GM18519 (cell line): ENCODE results near the gene BLOC1S5.
"Not testable (repeated sequence)": the region's sequence is repeated elsewhere in the genome, so short reads cannot be mapped to it uniquely, and the experiment has no call there.

ENCODE experiments used
- ATAC-seq: cut with Tn5 transposase; IDR thresholded peaks from one replicate; pipeline ENCODE4 v1.9.1; 2021; ENCODE audit warnings: mild to moderate bottlenecking, moderate library complexity; ENCODE audit not compliant: unreplicated experiment, low FRiP score

Gene BLOC1S5

DNA sequence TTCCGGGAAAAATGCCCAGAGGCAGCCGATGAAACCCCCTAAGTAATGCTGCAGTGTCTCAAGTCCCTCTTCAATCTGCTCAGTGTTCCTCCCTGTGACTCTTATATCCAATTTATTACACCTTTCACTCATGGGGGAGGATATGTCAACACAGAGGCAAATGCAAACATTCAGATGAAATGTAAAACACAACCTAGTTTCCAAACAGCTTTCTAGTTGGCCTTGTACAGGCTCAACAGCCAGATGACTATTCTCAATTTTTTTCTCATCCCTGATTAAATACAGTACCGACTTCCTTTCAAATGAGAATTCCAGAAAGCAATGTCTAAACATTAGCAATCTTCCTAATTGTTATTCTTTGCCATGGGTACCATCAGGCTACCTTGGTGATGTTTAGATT, 65.0 kb downstream of the BLOC1S5 start:
- no peak for ATAC-seq

DNA sequence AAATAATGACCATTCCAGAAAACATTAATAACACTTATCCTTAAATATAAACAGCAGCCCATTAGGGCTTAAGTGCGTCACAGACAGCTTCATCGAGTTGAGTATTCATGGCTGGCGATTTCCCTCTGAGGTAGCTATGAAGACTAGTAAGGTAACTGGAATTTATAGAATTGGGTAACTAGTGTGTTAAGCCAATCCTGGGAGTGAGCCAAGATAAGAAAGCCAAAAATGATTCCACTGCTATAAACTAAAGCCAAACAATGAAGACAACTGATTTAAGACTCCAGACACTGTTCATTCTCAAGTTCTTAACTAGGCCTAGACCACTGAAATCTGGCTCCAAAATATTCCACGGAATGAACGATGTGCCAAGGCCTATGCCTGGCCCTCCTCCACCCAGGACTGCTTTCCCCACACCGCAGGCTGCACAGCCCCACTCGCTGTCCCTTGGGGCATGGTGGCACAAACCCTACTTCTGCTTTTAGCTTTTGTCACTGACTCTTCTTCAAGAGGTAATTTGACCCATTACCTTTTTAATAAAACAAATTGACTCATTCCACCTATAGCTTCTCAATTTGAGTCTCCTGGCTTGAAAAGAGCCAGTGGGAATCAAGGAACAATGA, 66.0 kb downstream of the BLOC1S5 start:
- no peak for ATAC-seq

DNA sequence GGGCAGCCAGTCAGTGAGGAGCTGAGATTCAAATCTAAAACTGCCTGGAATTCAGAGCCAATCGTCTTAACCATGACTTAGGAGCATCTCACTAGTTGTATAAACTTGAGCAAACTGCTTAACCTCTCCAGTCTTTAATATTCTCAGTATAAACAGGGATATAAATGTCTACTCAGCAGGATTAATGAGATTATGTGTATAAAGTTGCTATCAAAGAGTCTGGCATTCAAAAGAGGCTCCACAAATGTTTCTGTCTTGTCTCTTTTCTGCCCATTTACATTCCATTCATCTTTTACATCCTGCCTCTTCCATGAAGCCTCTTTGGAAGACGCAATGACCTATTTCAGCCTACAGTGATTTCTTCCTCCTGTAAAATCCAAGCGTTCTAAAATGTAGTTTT, 66.9 kb downstream of the BLOC1S5 start:
- no peak for ATAC-seq

DNA sequence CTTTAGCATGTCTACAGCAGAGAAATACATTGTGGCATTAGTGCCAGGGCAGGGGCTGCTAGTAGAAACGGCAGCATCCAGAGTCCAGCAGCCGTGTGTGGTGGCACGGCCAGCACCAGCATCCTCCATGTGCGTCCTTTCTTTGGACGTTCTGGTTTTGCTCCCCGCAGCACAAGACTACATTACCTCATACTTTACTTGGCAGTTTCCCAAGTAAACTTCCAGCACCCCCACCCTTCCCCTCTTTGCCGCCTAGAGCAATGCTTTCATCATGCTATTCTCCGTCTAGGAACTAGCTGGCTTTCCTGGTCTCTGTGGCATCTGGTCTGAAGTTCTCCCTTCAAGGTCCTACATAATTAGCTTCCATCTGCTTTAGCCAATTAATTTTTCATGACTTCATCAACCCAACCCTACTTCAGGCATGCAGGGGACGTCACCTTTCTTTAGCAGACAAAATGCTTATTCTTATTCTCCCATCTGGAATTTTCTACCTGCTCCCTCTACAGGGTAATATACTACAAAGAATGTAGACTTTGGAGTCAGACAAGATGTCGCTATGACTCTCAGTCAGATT, 67.6 kb downstream of the BLOC1S5 start:
- ATAC-seq = no peak

DNA sequence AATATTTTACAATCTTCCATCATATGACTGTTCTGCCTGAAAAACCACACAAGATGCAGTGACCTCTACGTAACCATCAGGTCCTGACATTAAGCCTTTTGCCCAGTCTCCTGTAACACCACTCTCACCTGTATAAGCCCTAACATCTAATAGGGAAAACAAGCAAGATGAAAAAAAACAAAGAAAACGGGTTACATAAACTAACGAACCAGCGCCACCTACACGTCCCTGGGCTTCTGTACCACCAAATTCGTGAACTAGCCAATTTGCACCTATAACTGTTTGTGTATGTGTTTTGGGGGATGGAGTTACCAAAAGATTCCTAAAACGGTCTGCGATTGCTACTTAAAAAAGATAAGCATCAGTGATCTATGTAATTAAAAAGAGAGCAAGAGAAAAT, 70.2 kb downstream of the BLOC1S5 start:
- no peak for ATAC-seq

DNA sequence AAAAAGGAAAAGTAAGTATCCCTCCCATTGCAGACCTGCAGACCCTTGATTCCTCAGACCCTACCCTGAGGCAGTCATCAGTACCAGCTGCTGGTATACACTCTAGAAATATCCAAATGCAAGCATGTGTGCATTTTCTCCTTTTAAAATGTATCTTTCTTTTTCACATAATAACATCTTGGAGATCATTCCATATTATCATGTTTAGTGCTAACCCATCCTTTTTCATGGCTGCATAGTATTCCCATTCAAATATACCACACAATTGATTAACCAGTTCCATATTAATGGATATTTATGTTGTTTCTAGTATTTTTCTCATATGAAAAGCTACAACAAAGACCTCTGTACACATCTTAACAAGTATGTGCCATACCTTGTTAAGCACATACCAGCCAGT, 70.8 kb downstream of the BLOC1S5 start:
- ATAC-seq = no peak

DNA sequence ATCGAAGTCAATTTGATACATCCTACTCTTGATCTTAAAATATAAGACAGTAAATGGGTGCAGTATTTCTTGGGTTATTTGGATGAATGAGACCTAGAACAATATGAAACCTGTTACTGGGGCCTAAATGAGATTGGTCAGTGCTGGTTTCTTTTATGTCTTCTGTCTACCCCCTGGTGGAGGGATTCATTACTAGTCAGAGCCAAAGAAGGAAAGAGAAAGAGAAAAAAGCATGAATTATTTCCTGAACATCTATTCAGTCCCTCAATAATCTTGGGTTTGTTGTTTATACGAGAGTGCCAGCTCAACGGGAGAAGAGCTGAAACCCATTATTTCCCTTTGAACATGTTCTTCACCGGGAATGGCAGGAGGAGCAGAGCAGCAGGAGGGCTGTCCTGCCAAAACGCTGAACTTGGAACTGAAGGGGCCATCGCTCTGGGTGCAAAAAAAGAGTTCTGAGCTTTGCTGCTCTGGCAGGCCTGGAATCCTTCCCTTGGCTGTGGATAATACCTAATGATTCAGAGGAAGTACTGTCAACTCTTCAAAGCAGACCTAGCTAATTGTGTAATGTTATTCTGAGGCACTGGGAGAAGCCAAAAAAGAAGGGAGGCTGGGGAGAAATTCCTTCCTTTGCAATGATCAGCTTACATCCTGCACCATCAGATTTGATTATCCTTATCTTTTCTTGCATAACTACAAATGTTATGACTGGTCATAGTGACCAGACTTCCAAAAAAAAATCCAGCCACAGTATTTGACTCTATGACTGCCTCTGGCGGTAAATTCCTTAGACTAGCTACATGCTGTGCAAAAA, 72.0 kb downstream of the BLOC1S5 start:
- peak; percentile 69 for ATAC-seq

DNA sequence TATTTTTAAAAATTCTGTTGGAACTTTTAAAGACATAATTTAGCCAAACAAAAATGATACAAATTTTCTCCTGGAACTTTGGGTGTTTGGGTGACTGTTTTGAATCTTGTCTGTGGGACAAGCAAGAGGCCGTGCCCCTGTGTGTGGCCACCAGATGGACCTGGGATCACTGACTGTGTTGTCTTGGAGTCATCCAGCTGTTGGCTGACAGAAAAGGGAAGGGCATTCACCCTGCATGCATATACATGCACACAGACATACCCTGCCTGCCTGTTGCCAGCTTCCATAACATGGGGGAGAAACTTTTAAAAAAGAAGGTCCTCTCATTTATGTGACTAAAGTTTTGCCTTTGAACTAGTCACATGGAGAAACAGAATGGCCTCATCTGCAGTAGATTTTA, 72.7 kb downstream of the BLOC1S5 start:
- peak; percentile 16 for ATAC-seq

DNA sequence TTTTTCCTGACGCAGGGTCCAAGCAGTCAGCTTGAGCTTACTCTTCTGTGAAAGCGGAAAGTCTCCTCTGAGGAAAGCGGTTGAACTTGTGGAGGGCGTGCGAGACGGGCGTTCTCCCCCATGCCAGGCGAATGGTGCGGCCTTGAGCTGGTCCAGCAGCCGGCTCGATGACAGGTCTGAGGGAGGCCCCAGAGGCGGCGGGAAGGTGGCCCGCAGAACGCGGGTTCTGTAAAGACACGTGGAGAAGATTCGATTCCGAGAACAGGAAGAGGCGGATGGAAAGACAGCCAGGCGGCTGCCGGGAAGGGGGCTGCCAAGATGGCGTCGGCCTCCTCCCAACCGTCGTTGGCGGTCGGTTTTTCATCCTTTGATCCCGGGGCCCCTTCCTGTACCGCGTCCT, 78.0 kb downstream of the BLOC1S5 start:
- ATAC-seq = no peak

DNA sequence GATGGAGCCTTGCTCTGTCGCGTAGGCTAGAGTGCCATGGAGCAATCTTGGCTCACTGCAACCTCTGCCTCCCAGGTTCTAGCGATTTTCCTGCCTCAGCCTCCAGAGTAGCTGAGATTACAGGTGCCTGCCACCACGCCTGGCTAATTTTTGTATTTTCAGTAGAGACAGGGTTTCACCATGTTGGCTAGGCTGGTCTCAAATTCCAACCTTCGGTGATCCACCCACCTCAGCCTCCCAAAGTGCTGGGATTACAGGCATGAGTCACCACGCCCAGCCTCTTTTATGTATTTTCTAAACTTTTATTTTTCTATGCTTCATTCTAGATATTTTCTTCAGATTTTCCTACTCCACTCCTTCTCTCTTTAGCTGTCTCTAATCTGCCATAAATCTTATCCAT, 80.2 kb downstream of the BLOC1S5 start:
- ATAC-seq = not testable (repeated sequence)

DNA sequence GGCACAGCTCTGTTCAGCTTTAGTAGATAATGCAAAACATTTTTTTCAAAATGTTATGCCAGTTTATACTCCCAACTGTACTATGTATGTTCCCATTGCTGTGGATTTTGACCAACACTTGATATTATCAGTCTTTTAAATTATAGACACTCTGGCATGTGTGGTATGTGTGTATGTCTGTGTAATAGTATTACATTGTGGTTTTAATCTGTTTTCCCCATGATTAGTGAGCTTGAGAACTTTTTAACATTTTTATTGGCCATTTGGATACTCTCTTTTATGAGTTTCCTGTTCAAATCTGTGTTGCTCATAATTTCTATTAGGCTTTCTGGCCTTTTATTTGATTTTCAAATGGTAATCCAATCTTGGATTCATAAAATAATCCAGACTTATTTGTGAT, 84.4 kb downstream of the BLOC1S5 start:
- no peak for ATAC-seq

DNA sequence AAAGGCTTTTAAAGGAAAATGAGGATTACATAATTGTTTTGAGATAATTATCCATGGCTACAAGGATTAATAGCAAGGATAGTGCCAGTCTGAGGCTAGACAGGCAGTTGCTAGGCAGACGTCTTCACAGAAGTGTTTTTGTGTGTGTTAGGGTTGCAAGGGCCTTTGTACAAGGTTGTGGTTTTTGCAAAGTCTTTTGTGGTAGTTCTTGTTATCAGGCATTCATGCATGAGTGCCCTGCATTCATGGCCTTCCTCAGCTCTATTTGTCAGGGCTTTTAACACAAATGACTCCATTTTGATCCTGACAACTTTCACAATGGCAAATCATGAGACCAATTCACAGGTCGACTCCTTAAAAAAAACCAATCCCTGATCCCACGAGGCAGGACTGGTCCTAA, 85.5 kb downstream of the BLOC1S5 start:
- ATAC-seq = peak; percentile 84

DNA sequence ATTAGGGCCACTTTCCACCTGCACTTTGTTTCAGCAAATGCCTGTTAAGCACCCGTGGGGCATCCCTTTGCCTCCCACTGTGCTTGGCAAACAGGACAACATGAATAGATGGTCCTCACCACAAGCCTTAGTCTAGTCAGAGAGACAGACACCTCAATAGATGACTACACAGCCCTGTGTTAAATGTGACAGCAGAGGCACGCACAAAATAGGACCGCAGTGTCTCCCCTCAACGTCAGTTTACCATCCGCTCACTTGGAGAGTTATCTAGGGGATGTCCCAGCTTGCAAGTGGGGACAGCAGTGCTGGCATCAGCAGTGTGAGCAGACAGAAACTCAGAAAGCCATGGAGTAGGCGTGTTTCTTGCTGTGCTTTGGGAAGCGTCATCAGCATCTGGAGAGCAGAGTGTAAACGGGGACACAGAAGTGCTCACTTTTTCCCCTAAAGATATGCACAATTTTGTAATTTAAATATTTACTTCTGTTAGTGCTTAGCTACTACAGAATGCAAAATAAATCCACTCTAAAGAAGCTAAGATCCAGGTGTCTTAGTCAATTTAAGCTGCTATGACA, 87.6 kb downstream of the BLOC1S5 start:
- no peak for ATAC-seq

DNA sequence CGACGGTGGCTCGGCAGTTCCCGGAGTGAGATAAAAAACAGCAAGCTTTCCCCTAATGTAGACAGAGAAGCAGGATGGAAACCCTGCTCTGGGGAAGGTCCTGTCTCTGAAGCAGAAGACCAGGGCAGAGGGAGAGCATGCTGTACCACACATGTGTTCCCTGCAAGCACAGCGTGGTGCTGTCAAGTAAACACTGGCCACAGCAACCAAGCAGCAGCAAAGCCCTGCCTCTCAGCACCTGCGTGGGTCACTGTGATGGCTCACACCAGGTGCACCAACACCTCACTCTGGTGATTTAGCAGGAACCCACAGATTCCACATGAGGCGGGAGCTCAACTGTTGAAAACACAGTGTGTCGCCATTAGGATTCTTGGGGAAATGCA, 88.4 kb downstream of the BLOC1S5 start:
- no peak for ATAC-seq

DNA sequence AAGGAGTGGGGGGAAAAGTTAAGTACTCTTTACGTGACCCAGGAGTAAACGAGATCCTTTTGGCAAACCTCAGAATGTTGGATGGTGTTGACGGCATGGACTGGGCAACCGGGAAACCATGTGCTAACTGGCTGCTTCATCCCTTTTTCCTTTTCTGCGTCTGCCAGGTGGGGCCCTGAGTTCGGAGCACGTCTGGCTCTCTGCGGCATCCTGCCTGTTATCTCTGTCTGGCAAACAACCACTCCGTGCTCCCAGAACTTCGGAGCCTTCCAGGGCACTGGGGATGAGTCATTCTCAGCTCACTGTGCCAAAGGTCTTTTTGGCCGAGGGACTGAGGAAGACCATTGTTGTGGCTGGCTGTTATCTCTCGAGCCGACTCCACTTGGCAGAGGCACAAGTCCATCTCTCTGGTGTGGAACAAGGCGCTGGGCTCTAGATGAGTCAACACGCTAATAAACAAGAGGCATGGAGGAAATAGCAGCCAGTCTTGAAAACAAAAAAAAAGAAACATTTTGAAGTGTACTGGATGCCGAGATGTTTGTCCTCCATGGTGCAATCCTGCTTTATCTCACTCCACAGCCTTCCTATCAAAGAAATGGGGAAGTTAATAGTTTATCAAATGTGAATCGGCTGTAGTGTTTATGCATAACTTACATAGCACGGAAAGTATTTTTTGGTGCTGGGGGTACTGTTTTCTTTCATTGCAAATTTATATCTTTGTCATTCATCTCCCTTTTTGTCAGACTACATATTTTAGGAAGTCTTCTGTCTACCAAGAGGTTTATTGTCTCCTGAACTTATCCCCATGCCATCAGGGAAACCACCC, 89.0 kb downstream of the BLOC1S5 start:
- no peak for ATAC-seq

DNA sequence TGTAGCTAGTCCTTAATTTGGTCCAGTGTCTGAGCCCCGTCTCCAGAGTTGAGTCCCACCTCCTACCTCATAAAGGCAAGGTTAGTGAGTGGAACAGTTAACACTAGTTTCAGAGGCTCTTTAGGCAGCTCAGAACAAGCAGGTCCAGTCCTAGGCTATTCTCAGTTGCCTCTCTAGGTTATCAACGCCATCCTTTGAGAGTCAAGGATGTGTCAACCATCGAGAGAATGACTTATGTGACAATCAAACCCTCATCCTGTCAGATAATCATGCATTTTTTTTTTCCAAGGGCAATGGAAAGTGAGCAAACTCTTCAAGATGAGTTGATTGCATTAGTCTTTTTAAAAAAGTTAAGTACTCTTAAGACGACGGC, 89.6 kb downstream of the BLOC1S5 start:
- no peak for ATAC-seq

DNA sequence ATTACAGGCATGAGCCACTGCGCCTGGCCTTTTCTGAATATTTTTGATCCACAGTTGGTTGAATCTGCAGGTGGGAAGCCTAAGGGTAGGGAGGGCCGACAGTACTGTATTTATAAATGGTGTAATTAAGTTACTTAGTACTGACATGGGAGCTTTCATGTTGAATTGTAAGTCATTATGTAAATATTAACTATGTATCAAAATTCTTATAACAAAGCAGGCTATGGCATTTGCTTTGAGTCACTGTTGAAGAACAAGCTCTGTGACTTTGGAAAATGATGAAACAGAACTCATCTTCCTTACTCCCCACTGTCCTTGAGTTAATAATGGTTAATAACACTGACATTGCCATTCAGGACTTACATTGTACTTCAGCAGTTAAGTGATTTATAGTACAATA, 90.6 kb downstream of the BLOC1S5 start:
- ATAC-seq = no peak

DNA sequence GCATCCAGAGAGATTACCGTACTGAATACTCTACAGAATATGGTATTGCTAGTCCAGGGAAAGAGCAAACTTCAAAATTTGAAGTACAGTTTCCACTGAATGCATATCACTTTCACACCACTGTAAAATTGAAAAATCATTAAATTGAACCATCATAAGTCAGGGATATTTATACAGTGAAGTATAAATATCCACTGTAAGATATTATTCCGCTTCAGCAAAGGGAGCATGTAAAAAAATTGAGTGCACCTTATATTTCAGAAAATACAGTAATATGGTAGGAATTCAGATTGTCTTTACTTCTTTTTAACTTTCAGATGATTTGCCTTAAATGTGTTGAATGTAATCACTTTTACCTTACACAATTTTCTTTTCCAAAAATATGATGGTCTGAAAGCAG, 92.7 kb downstream of the BLOC1S5 start:
- ATAC-seq = no peak

DNA sequence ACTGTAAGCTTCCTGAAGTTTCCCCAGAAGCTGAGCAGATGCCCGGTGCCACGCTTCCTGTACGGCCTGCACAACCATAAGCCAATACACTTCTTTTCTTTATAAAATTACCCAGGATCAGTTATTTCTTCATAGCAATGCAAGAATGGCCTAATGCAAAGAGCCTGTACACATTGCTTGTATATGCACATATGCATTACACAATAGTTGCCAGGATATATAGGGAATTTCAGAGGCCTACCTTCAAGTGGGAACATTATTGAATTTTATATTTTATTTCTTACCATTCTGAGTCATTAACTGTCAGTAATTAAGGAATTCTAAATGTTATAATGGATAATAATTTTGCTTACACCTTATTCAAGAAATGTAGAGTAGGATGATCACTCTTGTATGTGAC, 93.6 kb downstream of the BLOC1S5 start:
- no peak for ATAC-seq
